NOMO-1 treated with dmso at 0.1 percent for 144 hours (cell line): ENCODE results near the gene COG7.
"Not testable (repeated sequence)": the region's sequence is repeated elsewhere in the genome, so short reads cannot be mapped to it uniquely, and the experiment has no call there.

Experiments used
- DNase-seq: peaks from one replicate; lab custom pipeline; 2025; ENCODE audit not compliant: unreplicated experiment; lab: John Stamatoyannopoulos, UW

The COG7 gene

DNA sequence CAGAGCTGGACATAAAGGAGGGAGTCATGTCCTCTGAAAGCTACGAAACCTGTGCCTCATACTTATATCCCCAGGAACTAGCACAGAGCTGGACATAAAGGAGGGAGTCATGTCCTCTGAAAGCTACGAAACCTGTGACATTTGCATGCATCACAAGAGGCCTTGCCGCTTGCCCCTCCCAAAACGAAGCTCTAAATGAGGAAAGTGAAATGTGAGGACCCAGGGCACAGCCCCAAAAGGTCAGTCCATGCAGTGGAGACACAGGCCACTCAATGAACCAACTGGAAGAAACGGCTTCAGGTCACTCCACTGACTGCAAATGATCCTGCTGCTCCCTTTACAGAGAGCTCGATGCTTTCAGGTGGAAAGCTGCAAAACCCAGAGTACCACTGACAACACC lies 38.3 kb downstream of the COG7 start:
- DNase-seq: no peak

DNA sequence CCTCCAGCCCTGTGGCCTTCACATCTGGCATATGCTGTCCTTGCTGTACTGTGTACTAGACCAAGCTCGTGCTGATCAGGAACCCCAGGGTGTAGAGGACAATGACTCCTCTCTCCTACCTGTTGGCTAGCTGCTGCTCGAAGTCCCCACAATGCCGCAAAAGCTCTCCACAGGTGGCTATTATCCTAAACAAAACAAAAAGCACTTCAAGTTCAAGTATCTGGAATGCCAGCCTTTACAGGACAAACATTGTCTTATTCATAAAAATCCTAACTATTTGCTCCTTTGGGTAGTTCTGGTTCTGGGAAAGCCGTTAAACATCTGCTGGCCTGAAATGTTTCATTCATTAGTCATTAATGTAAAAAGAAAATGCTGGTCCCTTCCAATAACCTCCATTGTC lies 42.8 kb downstream of the COG7 start:
- DNase-seq: no peak

DNA sequence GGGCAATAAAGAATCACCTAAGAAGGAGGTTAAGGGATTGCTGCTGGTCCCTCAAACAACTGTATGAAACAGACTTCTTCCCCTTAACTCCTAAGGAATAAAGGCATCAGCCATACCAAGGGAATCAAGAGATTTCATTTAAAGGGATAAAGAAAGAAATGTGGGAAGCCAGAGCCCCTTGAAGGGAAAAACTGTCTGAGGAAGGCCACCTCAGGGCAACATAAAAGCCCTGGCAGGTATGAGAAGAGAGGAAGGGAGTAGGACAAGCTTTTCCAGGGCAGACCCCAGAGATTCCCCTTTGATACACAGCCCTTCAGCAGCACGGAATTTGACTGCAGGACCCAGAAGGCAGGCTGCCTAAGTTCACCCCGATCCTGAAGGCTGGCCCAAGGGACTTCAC lies 43.5 kb downstream of the COG7 start:
- no peak for DNase-seq

DNA sequence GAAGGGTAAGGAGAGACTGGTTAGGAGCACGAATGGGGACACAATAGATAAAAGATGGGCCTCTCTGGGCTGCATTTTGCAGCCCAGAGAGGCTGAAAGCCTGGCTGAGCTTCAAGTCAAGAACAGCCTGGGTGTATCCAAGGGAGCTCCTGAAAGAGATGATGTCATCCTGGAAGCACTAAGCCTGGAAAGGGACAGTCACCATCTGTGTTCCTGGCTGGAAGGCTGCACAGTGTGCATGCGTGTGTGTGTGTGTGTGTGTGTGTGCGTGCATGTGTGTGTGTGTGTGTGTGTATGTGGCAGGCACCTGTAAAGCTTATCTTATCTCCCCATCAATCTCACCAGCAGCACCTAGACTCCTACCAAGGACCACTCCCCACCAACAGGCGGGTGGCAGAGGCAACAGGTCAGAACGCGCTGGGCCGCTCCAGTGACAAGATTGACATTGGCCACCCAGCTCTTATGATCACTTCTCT lies 44.1 kb downstream of the COG7 start:
- DNase-seq: no peak

DNA sequence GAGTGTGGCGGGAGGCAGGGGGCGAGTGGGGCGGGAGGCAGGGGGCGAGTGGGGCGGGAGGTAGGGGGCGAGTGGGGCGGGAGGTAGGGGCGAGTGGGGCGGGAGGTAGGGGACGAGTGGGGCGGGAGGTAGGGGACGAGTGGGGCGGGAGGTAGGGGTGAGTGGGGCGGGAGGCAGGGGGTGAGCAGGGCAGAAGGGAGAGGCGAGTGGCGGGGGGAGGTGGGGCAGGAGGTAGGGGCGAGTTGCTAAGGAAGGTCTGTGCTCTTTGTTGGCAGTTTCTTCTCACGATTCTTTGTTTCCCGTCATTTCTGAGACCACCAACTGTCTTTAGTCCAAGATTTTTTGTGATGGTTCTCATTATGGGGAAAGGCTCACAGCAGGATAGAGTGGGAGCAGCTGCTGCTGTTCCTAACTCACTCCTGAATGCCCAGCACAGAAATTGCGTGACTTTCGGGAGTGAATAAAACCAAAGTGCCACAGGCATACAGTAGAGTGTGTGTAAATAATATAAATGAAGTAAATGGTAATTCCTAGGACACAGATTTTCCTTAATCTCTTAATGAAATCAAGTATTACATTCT lies 44.7 kb downstream of the COG7 start:
- no peak for DNase-seq

DNA sequence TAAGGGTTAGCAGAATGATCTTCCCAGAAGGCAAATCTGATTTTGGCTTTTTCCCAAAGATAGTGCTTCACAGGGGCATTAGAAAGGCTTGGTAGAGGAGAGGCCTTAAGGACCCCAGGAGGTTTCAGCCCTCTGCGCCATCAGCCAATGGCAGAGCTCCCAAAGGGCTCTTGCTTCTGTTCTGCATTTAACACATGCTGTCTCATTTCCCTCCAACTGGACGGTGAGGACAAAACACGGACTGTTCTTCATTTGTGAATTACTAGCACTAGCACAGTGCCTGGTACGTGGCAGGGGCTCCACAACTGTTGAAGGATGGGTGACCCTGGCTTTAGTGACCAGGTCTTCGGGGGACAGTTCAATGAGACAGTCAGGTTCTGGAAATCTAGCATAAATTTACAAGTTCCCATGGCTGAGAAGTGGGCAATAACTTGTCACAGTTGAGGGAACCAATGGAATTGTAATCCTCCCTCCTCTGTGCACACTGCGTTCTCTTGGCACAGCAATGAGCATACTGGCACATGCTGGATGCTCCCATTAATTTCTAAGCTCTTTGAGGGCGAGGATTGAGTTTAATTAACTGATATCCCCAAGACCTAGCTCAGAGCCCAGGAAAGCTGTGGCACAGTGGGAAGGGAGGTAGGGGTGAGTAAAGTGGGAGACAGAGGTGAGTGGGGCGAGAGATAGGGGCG lies 45.4 kb downstream of the COG7 start:
- no peak for DNase-seq

DNA sequence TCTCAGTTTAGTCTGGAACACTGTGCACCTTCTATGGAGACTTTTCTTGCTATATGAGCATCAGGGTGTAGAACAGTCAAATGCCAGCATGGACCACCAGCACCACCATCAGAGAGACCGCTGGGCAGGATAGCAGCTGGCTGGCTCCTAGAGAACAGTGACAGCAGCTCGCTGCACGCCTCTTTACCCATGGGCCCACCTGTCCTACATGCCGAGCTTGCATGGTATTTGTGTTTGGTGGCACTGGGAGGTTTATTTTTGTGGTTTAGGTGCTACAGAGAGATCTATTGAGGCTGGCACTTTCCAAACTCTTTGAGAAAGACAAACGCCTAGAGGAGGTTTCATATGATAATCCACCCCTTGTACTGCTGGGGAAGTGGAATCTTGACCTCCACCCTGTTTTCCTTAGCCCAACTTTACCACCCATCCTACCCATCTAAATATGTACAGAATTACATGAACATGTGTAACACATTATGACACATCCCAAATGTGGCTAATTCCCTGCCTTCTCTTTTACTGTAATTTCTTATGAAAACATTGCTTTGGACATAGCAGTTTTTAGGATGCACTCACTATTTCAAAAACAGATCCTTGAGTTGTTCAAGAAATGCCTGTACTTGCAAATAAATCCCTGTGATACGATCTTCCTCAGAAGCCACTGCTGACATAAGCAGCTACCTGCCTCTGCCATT lies 46.3 kb downstream of the COG7 start:
- DNase-seq: no peak

DNA sequence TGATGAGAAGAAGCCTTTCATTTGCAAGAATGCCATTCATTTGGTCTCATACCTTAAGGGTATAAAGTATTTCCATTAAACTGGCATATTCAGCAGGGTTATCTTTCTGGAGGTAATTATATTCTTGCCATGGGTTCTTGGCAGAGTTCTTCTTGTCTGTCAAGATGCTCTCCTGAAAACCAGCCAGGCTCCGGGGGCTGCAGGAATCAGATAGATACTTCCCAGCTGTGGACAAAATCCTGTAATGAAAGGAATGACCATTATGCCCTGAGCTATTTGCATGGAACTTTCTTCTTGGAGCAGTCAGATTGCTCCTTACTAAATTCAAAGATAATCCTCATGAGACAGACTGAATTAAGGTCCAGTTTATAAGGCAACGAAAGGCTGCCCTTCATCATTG lies 47.0 kb downstream of the COG7 start:
- no peak for DNase-seq

DNA sequence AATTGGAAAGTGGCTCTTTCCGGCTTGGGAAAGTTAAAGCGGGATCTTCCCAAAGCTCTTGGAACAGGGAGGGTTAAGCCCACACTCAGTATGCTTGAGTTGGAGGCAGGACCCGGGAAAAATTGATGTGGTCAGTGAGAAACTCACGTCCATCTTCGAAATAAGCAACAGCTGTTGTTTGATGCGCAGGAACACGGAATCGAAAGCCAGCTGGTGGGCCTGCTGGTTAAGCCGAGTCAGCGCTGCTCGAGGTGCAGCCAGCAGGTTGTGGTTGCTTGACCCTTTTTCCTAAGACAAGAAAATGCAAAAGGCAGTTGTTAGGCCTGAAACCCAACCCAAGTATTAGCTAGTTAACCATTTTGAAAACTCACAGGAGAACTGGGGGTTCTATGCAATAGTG lies 49.4 kb downstream of the COG7 start:
- no peak for DNase-seq

DNA sequence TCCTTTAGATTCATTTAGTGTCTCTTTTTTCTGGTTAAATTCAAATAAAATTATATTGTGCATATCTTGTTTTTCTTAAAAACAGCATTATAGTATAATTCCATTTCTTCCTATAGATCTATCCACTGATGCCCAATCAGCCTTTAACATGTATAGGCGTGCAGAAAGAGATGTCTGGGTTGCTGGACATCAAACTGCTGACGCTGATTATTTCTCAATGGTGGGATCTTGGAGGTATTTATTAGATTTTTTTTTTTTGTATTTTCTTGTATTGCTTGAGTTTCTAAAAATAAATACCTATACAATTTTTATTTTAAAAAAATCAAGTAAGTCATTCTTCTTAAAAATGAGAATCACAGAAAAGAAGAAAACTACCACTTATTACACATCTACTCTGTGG lies 50.9 kb downstream of the COG7 start:
- no peak for DNase-seq

DNA sequence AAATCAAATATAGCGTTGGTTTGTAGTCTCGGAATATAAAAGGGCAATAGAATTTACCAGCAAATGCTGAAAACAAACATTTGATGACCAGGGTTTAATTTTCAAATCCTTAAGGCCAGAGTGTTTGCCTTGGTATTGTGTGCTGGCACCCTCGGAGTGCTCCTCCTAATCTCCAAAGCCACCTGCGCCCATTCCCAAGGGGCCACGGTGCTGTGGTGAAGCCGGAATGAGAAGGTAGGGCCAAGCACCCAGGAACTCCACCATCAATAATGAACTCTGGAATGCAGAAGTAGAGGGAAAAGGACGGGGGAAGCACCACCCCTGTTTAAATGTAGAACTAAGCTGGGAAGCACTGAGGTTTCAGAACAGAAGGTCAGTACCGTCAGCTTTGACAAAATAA lies 51.9 kb downstream of the COG7 start:
- no peak for DNase-seq

DNA sequence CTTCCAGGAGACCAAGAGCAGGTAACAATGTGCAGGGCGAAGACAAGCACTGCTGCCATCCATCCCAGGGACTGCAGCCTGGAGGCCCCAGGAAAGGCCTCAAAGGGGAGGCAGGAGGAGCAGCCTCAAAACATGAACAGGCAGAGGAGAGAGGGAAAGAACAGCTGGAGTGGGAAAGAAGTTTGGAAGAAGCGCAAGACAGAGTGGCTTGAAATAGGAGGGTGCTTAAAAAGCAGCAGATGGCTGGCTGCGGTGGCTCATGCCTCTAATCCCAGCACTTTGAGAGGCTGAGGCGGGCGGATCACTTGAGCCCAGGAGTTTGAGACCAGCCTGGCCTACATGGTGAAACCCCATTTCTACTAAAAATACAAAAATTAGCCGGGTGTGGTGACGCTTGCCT lies 52.5 kb downstream of the COG7 start:
- DNase-seq: not testable (repeated sequence)

DNA sequence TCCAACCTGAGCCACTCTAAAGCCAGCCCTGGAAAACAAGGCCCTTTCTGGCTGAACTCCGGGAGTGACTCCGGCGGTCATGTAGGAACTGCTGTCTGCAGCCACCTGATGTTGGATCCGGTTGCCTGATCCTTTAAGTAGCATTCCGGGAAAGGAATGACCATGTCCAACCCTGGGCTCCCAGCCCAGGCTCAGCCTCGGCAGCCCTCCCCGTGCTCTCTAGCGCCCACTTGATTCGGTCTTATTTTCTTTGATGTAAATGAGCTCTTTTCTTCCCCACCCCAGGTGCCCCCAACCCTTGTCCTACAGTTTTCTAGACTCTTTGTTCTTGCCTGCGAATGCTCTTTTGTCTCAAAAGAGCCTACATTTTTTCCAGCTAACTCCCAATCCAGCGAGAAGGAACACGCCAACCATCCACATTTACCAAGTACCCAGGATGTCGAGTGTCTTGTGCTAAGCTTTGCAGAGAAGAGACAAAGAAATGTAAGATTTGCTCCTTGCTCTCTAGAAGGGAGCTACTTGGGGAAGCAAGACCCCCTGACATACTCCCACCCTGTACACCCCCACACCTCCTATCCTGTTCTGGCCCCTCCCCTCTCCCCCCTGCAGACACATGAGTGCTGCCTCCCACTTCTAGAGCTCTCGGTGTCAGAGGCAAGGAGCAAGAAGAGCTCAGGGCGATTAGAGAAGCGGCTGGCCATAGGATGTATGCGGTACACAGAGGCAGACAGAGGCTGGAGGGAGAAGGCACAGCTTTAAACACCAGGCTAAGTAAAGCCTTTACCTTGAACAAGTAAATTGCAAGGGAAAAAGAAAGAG lies 53.8 kb downstream of the COG7 start:
- DNase-seq: no peak

DNA sequence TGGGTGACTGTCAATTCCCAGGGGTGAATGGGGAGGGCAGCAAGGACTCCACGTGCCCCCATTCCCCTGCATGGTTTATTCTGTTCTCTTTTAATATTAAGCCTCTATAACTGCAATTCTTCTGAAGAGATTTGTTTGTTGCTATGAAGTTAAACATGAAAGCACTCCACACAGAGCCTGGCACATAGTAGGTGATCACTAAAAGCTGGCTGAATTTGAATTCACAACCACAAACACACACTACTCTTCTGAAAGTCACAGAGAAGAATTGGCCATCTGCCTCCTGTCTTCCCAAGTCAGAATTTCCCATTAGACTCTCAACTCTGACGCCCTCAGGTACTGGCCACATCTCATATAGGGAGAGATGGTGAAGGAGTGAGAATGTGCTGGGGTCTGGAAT lies 55.5 kb downstream of the COG7 start:
- no peak for DNase-seq

DNA sequence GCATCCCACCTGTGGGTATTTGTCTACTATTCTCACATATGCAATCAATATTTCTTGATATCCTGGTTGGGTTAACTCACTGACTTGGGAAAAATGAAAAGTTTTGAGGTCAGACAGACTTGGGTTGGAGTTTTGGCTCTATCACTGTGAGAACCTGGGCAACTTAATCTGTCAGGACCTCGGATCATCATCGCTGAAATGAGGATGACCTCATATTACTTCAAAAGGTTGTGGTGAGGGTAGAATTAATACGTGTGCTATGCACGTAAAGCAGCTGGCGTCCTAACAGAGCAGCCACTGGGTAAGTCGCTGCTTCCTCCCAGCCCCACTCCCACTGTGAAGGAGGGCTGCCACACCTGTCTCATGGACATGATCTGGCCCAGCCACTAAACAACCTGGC lies 57.3 kb downstream of the COG7 start:
- no peak for DNase-seq

DNA sequence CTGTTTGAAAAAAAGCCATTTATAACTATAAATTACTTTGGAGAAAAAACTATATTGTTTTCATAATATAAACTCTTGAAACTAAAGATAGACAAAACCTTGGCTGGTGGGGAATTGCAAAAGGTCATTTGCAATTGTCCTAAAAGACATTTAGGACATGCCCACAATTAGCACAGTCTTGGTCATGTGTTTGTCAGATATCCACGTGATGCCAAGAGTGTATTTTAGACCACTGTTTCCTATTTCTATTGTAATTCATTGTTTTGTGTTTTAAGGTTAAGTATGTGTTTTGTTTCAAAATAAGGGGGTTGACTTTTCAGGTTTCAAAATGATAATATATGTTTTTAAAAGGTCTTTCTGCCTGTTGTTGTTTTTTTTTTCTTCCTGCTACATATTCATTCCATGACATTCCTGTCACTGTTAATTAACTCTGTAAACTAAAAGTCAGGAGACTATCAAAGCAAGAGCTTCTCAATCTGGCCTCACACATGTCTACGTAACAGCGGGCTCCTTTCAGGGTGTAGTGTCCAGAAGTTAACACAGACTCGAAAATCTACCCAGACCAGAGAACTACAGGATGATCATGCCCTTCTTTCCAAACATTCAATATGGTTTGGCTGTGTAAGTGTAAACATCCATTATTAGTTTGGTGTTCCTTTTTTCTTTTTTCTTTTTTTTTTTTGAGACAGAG lies 58.7 kb downstream of the COG7 start:
- DNase-seq: no peak

DNA sequence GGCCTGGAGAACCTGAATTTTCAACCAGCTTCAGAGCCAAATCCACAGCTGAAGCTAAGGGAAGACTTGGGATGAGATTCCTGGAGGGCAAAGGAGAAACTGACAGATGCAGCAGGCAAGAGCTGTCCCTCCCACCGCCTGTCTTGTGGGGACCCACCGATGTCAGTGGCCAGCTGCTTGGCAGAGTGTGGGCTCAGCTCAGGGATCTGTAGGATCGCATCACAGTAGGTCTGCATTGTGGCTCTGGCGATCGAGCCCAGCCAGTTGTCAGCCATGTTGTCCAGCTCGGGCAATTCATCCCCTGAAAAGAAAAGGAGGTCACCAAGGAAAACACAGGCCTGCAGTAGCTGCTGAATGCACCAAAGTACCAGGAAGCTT lies 60.8 kb downstream of the COG7 start:
- no peak for DNase-seq

DNA sequence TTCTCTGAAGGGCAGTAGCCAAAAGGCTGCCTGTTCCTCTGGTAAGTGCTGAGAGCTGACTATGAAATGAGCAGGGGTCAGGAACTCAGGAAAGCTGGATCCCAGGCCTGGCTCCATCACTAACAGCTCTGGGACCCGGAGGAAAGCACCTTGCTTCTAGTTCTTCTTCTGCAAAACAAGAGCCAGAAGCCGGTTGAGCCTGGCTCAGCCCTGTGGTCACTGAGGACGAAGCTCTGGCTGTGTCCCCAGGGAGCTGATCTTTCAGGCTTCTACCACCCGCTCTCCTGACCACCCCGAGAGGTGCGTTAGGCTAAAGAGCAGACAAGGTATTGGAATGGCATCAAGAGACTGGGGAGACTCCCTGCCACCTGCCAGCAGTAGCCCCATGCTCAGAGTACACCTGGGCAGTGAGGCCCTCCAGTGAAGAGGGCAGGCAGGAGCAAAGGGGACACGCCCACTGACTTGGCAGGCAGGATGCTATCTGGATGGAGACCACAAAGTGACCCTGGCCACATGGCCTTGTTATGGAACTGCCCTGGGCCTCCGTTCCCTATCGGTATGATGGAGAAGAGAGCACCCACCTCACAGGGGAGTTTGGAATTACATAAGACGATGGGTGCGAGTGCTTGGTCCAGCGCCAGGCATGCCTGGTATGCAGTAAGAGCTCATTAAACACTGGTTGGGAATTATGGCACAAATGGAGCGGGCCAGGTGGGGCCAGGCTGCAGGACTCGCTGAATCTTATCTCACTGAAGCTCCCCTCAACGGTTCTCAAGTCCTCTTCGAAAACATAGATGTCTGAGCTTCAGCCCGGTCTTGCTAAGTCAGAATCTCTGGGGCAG lies 61.4 kb downstream of the COG7 start:
- DNase-seq: no peak

DNA sequence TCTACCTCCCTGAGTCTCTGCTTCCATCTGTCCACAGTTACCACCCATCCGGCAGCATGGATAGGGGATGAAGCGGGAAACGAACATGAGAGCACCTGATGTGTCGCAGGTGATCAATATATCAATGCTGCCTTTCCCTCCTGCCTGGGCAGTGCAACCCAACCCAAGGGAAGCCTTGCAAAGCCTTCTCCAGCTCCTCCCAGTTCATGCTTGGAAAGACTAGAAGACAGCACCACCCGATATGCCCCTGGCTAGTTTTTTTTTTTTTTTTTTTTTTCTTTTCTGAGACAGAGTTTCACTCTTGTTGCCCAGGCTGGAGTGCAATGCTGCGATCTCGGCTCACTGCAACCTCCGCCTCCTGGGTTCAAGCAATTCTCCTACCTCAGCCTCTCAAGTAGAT lies 63.1 kb downstream of the COG7 start:
- DNase-seq: not testable (repeated sequence)

DNA sequence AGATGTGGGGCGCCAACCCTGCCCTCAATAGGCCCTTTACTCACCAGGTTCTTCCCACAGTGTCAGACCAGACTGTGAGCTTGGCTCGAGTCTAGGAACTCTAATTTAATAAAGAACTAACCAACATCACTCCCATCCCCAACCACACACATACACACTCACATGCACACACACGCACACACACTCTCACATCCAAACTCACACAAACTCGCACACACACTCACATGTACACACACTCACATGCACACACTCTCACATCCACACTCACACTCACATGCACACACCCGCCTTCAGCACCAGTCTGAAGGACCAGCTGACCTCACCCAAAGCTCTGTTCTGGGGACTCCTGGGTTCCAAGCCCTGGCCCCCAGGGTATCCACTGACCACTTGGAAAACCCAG lies 63.8 kb downstream of the COG7 start:
- no peak for DNase-seq
